KOPT-K1 (cell line): ENCODE measurements around the gene LRRC61.

ENCODE experiments used
- H3K27ac ChIP-seq: fragments of 200-600 bp; sonication (generic); 2 replicates; pipeline ENCODE4 v1.5.1; 2016; ENCODE audit warnings: antibody characterized with exemption, mild to moderate bottlenecking, low read depth, low read length; ENCODE audit not compliant: poor library complexity, severe bottlenecking
- H3K36me3 ChIP-seq: fragments of 200-600 bp; sonication (generic); 2 replicates; pipeline ENCODE4 v1.5.1; 2017; ENCODE audit warnings: antibody characterized with exemption, mild to moderate bottlenecking, low read length, moderate library complexity; ENCODE audit not compliant: insufficient read depth
- H3K9me3 ChIP-seq: fragments of 200-600 bp; sonication (generic); 2 replicates; pipeline ENCODE4 v1.5.1; 2017; ENCODE audit warnings: antibody characterized with exemption, low read length, mild to moderate bottlenecking; ENCODE audit not compliant: insufficient read depth, poor library complexity, severe bottlenecking

Gene LRRC61

DNA sequence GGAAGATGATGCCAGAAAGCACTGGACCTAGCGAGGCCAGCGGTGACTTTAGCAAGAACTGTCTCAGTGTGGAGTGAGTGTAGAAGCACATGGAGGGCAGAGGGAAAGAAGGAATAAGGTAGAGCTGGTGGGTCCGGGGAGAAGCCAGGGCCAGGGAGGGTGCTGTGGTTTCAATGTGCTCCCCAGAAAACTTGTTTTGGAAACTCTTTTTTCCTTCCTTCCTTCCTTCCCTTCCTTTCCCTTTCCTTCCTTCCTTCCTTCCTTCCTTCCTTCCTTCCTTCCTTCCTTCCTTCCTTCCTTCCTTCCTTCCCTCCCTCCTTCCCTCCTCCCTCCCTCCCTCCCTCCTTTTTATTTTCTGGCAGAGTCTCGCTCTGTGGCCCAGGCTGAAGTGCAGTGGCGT is 23.8 kb downstream of the LRRC61 start:
- Histone ChIP-seq H3K9me3 (peaks cover 9% of the 10 kb centered on the region), H3K36me3 (peaks cover 20% of the 10 kb centered on the region), H3K27ac (no peak overlapping the region)

DNA sequence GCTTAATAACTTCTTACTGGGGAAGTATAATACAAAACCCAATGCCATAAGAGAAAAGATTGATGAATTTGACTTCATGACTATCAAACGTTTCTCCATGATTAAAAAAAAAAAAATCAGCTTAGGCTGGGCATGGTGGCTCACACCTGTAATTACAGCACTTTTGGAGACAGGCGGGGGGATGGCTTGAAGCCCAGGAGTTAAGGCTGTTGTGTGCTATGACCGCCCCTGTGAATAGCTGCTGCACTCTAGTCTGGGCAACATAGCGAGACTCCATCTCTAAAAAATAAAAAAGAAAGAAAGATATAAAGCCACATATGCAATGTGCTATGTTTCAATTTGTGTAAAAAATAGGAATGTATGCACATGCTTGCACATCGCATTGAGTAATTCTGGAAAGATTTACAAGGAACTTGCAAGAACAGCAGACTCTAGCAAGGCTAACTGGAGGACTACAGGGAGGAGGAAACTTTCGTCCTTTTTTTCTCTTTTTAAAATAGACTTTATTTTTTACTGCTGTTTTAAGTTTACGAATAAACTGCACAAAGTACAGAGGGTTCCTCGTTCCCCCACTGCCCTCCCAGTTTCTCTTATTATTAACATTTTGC is 28.5 kb downstream of the LRRC61 start:
- no peaks in the 10 kb centered on the region for H3K36me3 ChIP-seq
- H3K9me3 ChIP-seq, result no peaks in the 10 kb centered on the region
- no peak overlapping the region for H3K27ac ChIP-seq

DNA sequence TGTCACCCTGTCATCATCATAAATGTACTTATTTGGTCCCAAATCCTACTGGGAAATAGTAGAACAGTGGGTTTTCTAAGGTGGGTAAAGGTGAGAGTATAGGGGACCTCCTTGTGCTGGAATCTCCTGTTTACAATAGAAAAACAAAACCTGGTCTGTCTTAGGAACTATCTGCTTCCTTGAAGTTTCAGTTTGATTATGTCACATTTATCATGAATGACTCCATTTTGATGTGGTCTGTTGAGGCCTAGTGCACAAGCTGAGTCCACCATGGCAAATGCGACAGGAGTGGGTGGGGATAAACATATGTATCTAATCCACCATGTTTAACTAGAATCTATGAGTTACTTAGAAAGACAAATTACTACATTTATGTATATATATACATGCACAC is 32.5 kb downstream of the LRRC61 start:
- H3K27ac ChIP-seq, result no peak overlapping the region
- H3K36me3 ChIP-seq, result no peaks in the 10 kb centered on the region

DNA sequence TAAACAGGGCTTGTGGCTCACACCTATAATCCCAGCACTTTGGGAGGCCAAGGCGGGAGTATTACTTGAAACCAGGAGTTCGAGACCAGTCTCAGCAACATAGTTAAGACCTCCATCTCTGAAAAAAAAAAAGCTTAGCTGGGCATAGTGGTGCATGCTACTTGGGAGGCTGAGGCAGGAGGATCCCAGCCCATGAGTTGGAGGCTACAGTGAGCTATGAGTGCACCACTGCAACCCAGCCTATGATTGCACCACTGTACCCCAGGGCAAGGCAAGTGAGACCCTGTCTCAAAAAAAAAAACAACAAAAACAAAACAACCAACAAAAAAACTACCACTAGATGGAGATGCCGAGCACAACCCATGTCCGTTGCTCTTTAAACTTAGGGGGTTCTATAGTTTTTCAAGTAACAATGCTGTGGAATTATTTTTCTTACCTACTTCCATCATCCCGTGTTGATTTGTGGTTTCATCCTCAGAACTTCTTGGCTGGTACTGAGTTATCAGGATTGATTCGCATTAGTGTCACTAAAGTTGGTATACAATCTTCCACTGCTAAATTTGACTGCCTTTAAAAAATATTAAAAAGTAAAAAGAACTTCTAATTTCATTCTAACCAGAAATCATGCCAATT is 33.2 kb downstream of the LRRC61 start:
- peak overlapping the region; percentile 23 for H3K27ac ChIP-seq
- no peaks in the 10 kb centered on the region for H3K36me3 ChIP-seq
- no peaks in the 10 kb centered on the region for H3K9me3 ChIP-seq

More for the DNA sequence above, 32.5 kb downstream of the LRRC61 start:
- H3K9me3 ChIP-seq, result no peaks in the 10 kb centered on the region

DNA sequence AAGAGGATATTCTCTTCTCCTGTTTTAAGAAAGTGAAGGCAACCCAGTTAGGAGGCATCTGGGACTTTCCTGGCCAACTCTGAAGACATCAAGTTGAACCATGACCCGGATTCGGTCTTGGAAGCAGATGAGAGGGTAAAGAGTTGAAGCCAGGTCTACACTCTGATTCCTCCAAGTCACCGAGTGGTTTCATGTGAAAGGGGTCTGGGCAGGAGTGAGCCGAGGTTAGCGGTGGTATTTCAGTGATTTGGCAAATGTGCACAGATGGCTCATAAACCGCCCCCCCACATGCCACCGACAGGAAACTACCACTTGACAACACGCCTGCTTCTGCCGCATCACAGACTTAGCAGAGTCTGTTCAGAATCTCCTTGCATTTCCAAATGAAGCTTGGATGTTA is 34.1 kb downstream of the LRRC61 start:
- peak overlapping the region; percentile 55 for H3K27ac ChIP-seq

DNA sequence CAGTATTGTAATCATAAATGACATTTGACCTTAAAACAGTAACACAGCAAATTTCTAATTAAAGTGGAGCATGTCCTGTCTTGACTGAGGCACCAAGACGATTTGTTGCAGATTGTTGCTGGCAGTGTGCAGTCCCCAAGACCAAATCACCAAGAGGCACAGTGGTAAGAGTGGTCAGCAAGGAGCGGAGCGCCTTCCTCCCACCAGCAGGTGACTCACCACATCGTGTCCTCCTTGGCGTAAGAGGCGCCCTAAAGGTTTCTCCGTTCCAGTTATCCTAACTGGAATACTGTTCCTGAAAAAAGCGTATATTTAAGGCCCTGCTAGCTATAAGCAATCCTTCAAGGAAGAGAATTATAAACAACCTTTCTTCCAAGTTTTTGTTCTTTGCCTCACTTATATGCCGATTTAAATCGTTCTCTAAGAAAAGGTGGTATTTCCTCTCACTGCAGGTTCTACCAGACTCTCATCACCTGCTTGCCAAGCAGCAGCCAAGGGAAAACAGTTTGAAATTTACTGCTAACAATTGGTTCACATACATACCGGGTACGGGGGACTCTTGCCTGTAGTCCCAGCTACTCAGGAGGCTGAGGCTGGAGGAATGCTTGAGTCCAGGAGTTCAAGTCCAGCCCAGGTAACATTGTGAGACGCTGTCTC is 34.7 kb downstream of the LRRC61 start:
- Histone ChIP-seq H3K36me3 (no peaks in the 10 kb centered on the region), H3K9me3 (no peaks in the 10 kb centered on the region), H3K27ac (peak overlapping the region; percentile 55)

More for the DNA sequence above, 34.1 kb downstream of the LRRC61 start:
- H3K9me3 ChIP-seq, result no peaks in the 10 kb centered on the region
- H3K36me3 ChIP-seq, result no peaks in the 10 kb centered on the region

GRCh38 chr7:150358433-150358832 is 35.3 kb downstream of the LRRC61 start:
- Histone ChIP-seq H3K36me3 (no peaks in the 10 kb centered on the region), H3K27ac (peak overlapping the region; percentile 55), H3K9me3 (no peaks in the 10 kb centered on the region)

DNA sequence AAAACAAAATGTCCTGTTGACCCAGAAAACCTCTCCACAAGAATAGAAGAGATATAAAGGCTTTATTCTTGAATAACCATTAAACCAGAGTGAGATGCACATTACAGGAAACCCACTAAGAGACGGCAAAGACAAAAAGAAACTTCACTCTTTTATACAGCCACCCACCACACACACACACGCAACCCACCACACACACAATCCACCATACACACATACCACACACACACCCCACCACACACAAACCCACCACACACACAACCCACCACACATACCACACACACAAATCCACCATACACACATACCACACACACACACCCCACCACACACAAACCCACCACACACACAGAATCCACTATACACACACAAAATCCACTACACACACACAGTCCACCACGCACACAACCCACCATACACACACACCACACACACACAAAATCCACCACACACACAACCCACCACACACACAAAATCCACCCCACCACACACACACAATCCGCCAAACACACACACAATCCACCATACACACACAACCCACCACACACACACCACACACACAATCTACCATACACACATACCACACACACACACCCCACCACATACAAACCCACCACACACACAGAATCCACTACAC is 36.0 kb downstream of the LRRC61 start:
- Histone ChIP-seq H3K36me3 (no peaks in the 10 kb centered on the region), H3K27ac (peak overlapping the region; percentile 55), H3K9me3 (no peaks in the 10 kb centered on the region)

DNA sequence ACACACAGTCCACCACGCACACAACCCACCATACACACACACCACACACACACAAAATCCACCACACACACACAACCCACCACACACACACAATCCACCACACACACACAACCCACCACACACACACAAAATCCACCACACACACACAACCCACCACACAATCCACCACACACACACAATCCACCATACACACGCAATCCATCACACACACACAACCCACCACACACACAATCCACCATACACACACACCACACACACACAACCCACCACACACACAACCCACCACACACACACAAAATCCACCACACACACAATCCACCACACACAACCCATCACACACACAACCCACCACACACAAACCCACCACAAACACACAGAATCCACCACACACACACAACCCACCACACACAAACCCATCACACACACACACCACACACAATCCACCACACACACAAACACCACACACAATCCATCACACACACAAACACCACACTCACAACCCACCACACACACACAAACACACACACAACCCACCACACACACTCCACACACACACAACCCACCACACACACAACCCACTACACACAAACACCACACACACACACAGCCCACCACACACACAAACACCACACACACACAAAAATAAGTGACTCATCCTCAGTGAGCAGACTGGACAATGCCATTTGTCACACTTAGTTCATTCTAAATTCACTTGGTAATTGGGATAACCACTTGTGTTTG is 36.6 kb downstream of the LRRC61 start:
- Histone ChIP-seq H3K27ac (no peak overlapping the region), H3K9me3 (no peaks in the 10 kb centered on the region), H3K36me3 (no peaks in the 10 kb centered on the region)

DNA sequence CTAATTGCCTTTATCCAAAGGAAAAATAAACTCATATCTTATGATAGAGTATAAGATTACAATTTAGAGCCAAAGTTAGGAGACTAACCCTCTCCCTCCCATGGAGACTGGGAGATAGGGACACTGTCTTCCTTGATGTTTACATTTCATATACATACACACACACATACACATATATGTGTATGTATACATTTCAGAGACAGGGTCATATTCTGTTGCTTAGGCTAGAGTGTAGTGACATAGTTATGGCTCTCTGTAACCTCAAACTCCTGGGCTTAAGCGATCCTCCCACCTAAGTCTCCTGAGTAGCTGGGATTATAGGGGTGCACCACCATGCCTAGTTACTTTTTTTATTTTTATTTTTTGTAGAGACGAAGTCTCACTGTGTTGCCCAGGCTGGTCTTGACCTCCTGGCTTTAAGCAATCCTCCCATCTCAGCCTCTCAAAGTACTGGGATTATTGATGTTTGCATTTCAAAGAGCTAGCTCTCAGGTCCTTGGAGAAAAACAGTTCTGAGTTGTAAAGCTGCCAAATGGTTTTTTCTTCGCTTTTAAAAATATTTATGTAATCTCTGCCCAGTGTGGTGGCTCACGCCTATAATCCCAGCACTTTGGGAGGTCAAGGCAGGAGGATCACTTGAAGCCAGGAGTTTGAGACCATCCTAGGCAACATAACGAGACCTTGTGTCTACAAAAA is 37.4 kb downstream of the LRRC61 start:
- H3K27ac ChIP-seq, result no peak overlapping the region
- no peaks in the 10 kb centered on the region for H3K36me3 ChIP-seq
- H3K9me3 ChIP-seq, result no peaks in the 10 kb centered on the region

DNA sequence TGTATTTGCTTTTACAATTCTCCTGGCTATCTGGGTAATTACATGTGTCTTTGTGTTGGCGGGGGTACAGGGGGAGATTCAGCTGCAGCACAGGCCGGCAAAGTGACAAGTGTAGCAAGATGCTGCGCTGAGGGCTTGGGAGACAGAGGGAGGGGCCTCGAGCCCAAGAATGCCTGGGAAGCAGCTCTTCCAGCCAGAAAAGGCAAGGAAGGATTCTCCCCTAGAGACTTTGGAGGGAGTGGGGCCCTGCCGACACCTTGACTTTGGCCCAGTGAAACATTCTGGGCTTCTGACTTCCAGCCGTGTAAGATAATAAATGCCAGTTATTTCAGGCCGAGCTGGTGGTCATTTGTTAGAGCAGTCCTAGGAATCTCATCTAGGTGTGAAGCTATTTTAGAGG is 38.2 kb downstream of the LRRC61 start:
- Histone ChIP-seq H3K27ac (peak overlapping the region; percentile 79), H3K36me3 (no peaks in the 10 kb centered on the region), H3K9me3 (no peaks in the 10 kb centered on the region)

DNA sequence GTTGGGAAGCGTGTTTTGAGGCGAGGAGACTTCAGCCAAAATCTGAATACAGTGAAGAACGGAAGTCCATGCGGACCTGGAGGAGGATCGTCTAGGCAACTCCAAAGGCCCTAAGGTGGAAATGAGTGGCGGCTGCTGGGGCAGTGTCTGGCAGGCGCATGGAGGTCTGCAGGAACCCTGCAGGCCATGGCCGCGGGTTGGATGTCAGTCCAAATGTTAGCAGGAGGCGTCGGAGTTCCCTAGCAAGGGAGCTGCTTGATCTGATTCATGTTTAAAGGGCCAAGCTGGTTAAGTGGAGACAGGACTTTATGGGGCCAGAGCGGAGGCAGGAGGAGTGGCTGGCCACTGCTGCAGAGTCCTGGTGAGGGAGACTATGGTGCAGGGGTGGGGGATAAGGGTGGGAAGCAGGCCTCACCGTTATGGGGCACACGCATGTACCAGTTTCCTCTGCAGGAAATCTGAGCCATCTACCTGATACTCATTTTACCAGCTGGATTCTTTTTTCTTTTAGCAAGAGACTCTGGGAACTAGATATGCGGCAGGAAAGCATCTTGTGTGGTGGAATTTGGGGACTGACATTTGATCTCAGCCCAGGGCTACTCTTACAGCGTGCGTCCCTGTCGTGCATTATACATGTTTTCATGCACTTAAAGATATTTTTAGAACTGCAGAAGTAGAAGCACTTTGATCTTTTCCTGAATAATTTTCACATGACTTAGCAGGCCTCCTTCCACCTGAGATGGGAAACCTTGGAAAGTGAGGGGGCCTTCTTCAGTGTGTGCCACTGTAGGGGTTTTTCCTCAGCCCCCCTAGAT is 38.9 kb downstream of the LRRC61 start:
- peak overlapping the region; percentile 79 for H3K27ac ChIP-seq

GRCh38 chr7:150363370-150363769 is 40.2 kb downstream of the LRRC61 start:
- no peaks in the 10 kb centered on the region for H3K36me3 ChIP-seq
- H3K9me3 ChIP-seq, result no peaks in the 10 kb centered on the region
- peak overlapping the region; percentile 79 for H3K27ac ChIP-seq

More for the DNA sequence above, 38.9 kb downstream of the LRRC61 start:
- Histone ChIP-seq H3K36me3 (no peaks in the 10 kb centered on the region), H3K9me3 (no peaks in the 10 kb centered on the region)

DNA sequence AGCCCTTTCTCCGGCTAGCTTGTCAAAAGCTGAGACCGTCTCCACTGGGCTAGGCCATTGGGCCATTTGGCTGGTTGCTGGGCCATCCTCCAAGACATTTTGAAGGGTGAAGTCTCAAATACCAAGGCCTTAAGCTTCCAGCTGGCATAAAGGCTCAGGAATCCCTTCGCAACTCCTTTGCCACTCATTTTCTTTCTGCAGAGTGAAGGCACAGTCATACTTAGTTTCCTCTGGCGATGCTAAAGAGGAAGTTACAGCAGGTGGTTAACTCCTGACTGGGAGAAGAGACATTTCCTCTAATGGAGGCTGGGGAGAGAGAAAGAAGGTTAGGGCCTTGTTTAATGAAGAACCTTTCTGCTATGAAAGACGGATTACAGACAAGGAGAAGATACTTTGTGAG is 40.7 kb downstream of the LRRC61 start:
- Histone ChIP-seq H3K27ac (peak overlapping the region; percentile 79), H3K36me3 (no peaks in the 10 kb centered on the region), H3K9me3 (no peaks in the 10 kb centered on the region)
